Measurements from ENCODE around the gene OLIG1. TPM values are rescaled to one million over a fixed set of nuclear protein-coding genes. Genes with fewer than 3 reads are reported as not detected.
A peak's percentile ranks its signal among the peaks of the same experiment; 100 is the strongest.

OLIG1 gene
- total RNA-seq, 1 donor from 2014 or later = not detected

DNA sequence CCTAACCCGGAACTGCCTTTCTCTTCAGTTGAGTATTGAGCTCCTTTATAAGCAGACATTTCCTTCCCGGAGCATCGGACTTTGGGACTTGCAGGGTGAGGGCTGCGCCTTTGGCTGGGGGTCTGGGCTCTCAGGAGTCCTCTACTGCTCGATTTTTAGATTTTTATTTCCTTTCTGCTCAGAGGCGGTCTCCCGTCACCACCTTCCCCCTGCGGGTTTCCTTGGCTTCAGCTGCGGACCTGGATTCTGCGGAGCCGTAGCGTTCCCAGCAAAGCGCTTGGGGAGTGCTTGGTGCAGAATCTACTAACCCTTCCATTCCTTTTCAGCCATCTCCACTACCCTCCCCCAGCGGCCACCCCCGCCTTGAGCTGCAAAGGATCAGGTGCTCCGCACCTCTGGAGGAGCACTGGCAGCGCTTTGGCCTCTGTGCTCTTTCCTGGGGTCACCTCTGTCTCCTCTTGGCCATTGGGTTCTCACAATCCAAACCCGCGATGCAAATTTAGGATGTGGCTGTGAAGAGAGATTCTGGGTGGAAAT is 40.5 kb upstream of the OLIG1 start:
- Histone ChIP-seq H3K36me3 (no peaks in the 10 kb centered on the region), H3K27me3 (peaks cover 11% of the 10 kb centered on the region), H3K4me3 (peak overlapping the region in 1 of 2 donors; percentile 17), H3K9me3 (no peaks in the 10 kb centered on the region), H3K27ac (no peak overlapping the region), H3K4me1 (no peaks in the 10 kb centered on the region)
- TF ChIP-seq, protein P1, sequence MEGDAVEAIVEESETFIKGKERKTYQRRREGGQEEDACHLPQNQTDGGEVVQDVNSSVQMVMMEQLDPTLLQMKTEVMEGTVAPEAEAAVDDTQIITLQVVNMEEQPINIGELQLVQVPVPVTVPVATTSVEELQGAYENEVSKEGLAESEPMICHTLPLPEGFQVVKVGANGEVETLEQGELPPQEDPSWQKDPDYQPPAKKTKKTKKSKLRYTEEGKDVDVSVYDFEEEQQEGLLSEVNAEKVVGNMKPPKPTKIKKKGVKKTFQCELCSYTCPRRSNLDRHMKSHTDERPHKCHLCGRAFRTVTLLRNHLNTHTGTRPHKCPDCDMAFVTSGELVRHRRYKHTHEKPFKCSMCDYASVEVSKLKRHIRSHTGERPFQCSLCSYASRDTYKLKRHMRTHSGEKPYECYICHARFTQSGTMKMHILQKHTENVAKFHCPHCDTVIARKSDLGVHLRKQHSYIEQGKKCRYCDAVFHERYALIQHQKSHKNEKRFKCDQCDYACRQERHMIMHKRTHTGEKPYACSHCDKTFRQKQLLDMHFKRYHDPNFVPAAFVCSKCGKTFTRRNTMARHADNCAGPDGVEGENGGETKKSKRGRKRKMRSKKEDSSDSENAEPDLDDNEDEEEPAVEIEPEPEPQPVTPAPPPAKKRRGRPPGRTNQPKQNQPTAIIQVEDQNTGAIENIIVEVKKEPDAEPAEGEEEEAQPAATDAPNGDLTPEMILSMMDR (IDR thresholded peaks at IDR 0.05) = no peak
- peak in 1 of 2 donors; percentile 49 for DNase-seq (ENCODE audit: low spot score in 2 of 2)
- intact Hi-C loops (cut with DNase I) = no loop called here

DNA sequence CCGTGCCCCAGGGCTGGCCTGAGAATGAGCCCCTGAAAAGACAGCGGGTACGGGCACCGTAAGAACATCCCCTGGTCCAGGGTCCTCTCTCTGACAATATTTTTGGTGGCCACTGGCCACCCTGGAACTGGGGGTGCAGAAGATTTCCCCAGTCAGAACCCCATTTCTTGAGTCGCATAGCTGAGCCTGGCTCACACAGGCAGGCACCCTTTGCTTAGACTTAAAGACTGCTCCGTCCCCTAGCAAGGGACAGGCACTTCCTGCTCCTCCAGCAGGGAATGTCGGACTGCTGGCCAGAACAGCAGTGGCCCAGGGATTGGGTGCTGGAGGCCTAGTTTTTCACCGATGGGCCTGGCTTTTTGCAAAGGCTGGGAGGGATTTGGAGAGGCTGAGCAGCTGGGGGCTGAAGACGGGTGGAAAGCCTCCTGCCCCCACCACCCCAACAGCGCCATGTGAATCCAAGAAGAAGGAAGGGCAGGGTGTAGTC is 39.9 kb upstream of the OLIG1 start:
- intact Hi-C loops (cut with DNase I) = no loop called here
- no peak for DNase-seq (ENCODE audit: low spot score in 2 of 2)
- no peaks in the 10 kb centered on the region for H3K4me1 ChIP-seq
- peaks cover 11% of the 10 kb centered on the region for H3K27me3 ChIP-seq
- TF ChIP-seq, protein P1 (IDR thresholded peaks at IDR 0.05) = no peak
- no peak overlapping the region for H3K4me3 ChIP-seq
- no peaks in the 10 kb centered on the region for H3K9me3 ChIP-seq
- H3K36me3 ChIP-seq = no peaks in the 10 kb centered on the region
- no peak overlapping the region for H3K27ac ChIP-seq

DNA sequence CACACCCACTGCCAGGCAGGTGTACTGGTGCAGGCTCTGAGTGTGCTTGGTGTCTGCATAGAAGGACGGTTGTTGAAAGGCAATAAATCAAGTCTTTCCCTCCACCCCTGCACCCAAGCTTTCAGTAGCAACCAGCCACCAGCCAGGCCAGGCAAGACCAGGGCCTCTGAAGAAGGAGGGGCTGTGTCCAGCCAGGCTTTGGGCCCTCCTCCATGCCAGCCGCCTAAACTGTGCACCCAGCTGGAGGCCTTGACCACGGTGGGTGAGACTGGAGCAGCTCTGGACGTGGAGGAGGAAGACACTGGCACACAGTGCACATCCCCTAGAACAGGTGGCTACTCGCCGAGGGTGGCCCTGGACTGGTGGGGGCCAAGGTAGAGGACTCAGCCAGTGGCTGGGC is 39.3 kb upstream of the OLIG1 start:
- H3K36me3 ChIP-seq = no peaks in the 10 kb centered on the region
- no peaks in the 10 kb centered on the region for H3K9me3 ChIP-seq
- intact Hi-C loops (cut with DNase I) = no loop called here
- TF ChIP-seq, protein P1 (IDR thresholded peaks at IDR 0.05) = no peak
- H3K27me3 ChIP-seq = peaks cover 11% of the 10 kb centered on the region
- H3K27ac ChIP-seq = no peak overlapping the region
- H3K4me1 ChIP-seq = no peaks in the 10 kb centered on the region
- no peak for DNase-seq (ENCODE audit: low spot score in 2 of 2)
- no peak overlapping the region for H3K4me3 ChIP-seq

DNA sequence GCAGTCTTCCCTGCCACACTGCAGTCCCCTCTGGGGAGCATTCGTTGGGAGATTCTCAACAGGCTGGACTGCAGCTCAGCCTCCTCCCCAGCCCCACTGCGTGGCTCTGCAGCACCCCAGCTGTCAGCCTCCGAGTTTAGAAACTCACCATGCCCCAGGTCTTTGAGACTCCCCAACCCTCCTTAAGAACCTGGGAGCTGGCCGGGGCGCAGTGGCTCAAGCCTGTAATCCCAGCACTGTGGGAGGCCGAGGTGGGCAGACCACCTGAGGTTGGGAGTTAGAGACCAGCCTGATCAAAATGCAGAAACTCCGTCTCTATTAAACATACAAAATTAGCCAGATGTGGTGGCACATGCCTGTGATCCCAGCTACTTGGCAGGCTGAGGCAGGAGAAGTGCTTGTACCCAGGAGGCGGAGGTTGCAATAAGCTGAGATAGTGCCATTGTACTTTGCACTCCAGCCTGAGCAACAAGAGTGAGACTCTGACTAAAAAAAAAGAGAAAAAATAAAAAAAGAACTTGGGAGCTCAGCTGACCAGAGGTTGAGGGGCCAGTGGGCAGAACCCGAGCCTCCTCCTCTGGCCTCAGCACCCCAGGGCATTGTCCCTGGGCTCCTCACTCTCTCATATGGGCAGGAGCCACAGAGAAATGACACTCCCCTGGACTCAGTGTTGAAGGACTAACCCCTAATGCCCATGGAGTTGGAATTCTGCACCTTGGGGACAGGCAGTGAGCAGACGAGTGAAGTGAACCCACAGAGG is 38.6 kb upstream of the OLIG1 start:
- Histone ChIP-seq H3K27me3 (peaks cover 11% of the 10 kb centered on the region), H3K9me3 (no peaks in the 10 kb centered on the region), H3K36me3 (no peaks in the 10 kb centered on the region), H3K4me3 (no peak overlapping the region), H3K4me1 (no peaks in the 10 kb centered on the region), H3K27ac (no peak overlapping the region)
- intact Hi-C loops (cut with DNase I) = no loop called here
- TF ChIP-seq, protein P1 (IDR thresholded peaks at IDR 0.05) = no peak
- DNase-seq (ENCODE audit: low spot score in 2 of 2) = no peak

DNA sequence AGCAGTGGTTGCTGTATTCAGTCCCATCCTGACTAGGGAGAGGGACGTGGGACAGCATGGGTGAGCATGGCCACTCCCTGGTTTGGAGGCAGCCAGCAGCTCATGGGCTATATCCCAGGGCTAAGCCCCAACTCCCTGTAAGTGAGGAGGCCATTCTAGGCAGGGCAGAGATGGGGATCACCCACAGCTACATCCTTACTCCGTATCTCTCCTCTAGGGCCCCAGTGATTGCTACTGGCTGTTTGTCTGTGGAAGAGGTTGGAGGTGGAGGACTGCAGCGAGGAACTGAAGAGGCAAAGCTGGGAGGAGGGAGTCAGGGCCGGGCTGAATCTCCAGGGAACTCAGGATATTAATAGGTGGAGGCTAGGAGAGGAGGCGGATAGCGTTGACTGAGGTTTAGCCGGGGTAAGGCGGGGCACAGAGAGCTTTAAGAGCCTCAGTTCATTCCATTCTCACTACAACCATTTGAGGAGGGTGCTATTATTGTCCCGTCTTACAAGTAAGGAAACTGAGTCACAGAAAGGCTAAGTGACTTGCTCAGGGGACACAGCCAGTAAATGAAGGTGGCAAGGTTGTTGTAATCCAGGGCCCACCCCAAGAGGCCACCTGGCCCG is 37.4 kb upstream of the OLIG1 start:
- peaks cover 3% of the 10 kb centered on the region for H3K27me3 ChIP-seq
- TF ChIP-seq, protein P1 (IDR thresholded peaks at IDR 0.05) = no peak
- H3K4me3 ChIP-seq = no peak overlapping the region
- no peak for DNase-seq (ENCODE audit: low spot score in 2 of 2)
- no peaks in the 10 kb centered on the region for H3K4me1 ChIP-seq
- intact Hi-C loops (cut with DNase I) = no loop called here
- H3K9me3 ChIP-seq = no peaks in the 10 kb centered on the region
- H3K27ac ChIP-seq = no peak overlapping the region
- no peaks in the 10 kb centered on the region for H3K36me3 ChIP-seq
